Liver (tissue), 9 donors: ENCODE measurements around the gene TLCD4. TPM values are rescaled to one million over a fixed set of nuclear protein-coding genes. Genes with fewer than 3 reads are reported as not detected.
"Not testable (repeated sequence)": the region's sequence is repeated elsewhere in the genome, so short reads cannot be mapped to it uniquely, and the experiment has no call there.

Source experiments
- DNase-seq: peaks from one replicate; pipeline ENCODE4 v3.0.0-alpha.2; 2017; ENCODE audit warnings: low spot score
- H3K27ac ChIP-seq, 2 donors: one replicate each; pipeline ENCODE4 v1.7.0; 2013; ENCODE audit warnings: inconsistent platforms in 2 of 2, low read length in 2 of 2, control low read depth in 1 of 2, low read depth in 1 of 2, mild to moderate bottlenecking in 1 of 2
- H3K27me3 ChIP-seq, 4 donors: one replicate each; pipeline versions ENCODE4 v1.6.1 to v1.7.0; 2013; ENCODE audit warnings: low read length in 3 of 4, inconsistent platforms in 1 of 4, mild to moderate bottlenecking in 1 of 4, moderate library complexity in 1 of 4; ENCODE audit not compliant: control insufficient read depth in 4 of 4, insufficient read depth in 4 of 4
- H3K36me3 ChIP-seq, 4 donors: one replicate each; pipeline versions ENCODE4 v1.6.1 to v1.7.0; 2013; ENCODE audit warnings: low read length in 3 of 4, mild to moderate bottlenecking in 3 of 4, low read depth in 1 of 4, moderate library complexity in 1 of 4; ENCODE audit not compliant: control insufficient read depth in 4 of 4, insufficient read depth in 3 of 4
- H3K4me1 ChIP-seq, 4 donors: one replicate each; pipeline versions ENCODE4 v1.6.1 to v1.7.0; 2013; ENCODE audit warnings: low read length in 3 of 4, mild to moderate bottlenecking in 3 of 4, moderate library complexity in 1 of 4; ENCODE audit not compliant: control insufficient read depth in 4 of 4, insufficient read depth in 4 of 4
- H3K4me3 ChIP-seq, 3 donors: one replicate each; pipeline versions ENCODE4 v1.6.1 to v1.7.0; 2013; ENCODE audit warnings: low read length in 3 of 3, control low read depth in 1 of 3, low read depth in 1 of 3, mild to moderate bottlenecking in 1 of 3
- H3K9ac ChIP-seq, 2 donors: one replicate each; pipeline ENCODE4 v1.7.0; 2013; ENCODE audit warnings: low read length in 2 of 2, mild to moderate bottlenecking in 2 of 2, moderate library complexity in 2 of 2, control low read depth in 1 of 2, low read depth in 1 of 2
- H3K9me3 ChIP-seq, 4 donors: one replicate each; pipeline versions ENCODE4 v1.6.1 to v1.7.0; 2013; ENCODE audit warnings: low read length in 3 of 4; ENCODE audit not compliant: control insufficient read depth in 4 of 4
- ATF3 ChIP-seq: IDR thresholded peaks from 2 replicates; pipeline ENCODE4 v1.6.1; 2016; ENCODE audit warnings: antibody characterized with exemption
- CTCF ChIP-seq: fragments of 150-350 bp; IDR thresholded peaks from 2 replicates; pipeline ENCODE4 v1.5.1; 2017; ENCODE audit warnings: improper control_type of control experiment, low read depth, low read length; ENCODE audit not compliant: missing input control
- EGR1 ChIP-seq, 2 donors: IDR thresholded peaks; 2 replicates each; pipeline ENCODE4 v1.6.1; 2016 to 2018; ENCODE audit warnings: antibody characterized with exemption in 2 of 2, low read depth in 2 of 2
- FOXA1 ChIP-seq: IDR thresholded peaks from 2 replicates; pipeline ENCODE4 v1.6.1; 2016; ENCODE audit warnings: antibody characterized with exemption
- HNF4A ChIP-seq, 2 donors: conservative IDR thresholded peaks; 2 replicates each; pipeline ENCODE4 v1.6.1; 2016; ENCODE audit warnings: antibody characterized with exemption in 2 of 2, mild to moderate bottlenecking in 2 of 2
- HNF4G ChIP-seq: IDR thresholded peaks from 2 replicates; pipeline ENCODE4 v1.6.1; 2016; ENCODE audit warnings: antibody characterized with exemption
- JUND ChIP-seq, 2 donors: IDR thresholded peaks; 2 replicates each; pipeline ENCODE4 v1.6.1; 2016; ENCODE audit warnings: antibody characterized with exemption in 2 of 2
- NR2F2 ChIP-seq: IDR thresholded peaks from 2 replicates; pipeline ENCODE4 v1.6.1; 2016; ENCODE audit warnings: antibody characterized with exemption
- RAD21 ChIP-seq, 2 donors: IDR thresholded peaks; 2 replicates each; pipeline ENCODE4 v1.6.1; 2016; ENCODE audit warnings: antibody characterized with exemption in 2 of 2, mild to moderate bottlenecking in 2 of 2
- RXRA ChIP-seq, 2 donors: IDR thresholded peaks; 2 replicates each; pipeline ENCODE4 v1.6.1; 2017 to 2018; ENCODE audit warnings: antibody characterized with exemption in 2 of 2, mild to moderate bottlenecking in 1 of 2
- SP1 ChIP-seq: IDR thresholded peaks from 2 replicates; pipeline ENCODE4 v1.6.1; 2018; ENCODE audit warnings: antibody characterized with exemption, mild to moderate bottlenecking
- TAF1 ChIP-seq: conservative IDR thresholded peaks from 2 replicates; pipeline ENCODE4 v1.6.1; 2016; ENCODE audit warnings: antibody characterized with exemption, mild to moderate bottlenecking
- YY1 ChIP-seq: IDR thresholded peaks from 2 replicates; pipeline ENCODE4 v1.6.1; 2016; ENCODE audit warnings: antibody characterized with exemption, mild to moderate bottlenecking
- WGBS: extraction: QIAGEN DNeasy Blood & Tissue Kit; methylation state at CpG from one replicate; pipeline ENCODE4 v1.1.7; 2013; 5-methylcytosine and 5-hydroxymethylcytosine counted together
- polyA plus RNA-seq, 2 donors: library from polyadenylated mRNA; stranded (reverse) in 1 of 2; unstranded in 1 of 2; fragments of 200-250 nt in 1 of 2; fragments of >200 nt in 1 of 2; fragmentation: Nextera tagmentation in 1 of 2; extraction: Ambion mirVana in 1 of 2; gene quantifications; one replicate each; pipeline versions ENCODE4 v1.2.1 to v1.2.3, GENCODE V29; 2013 to 2015
- total RNA-seq, 2 donors: library from RNA; depleted of rRNA; stranded (reverse); fragments of >200 nt; gene quantifications; one replicate each; pipeline ENCODE4 v1.2.3, GENCODE V29; 2014
- TF ChIP-seq, protein P1 (sequence below): IDR thresholded peaks from 2 replicates; pipeline ENCODE4 v1.6.1; 2016; ENCODE audit warnings: antibody characterized with exemption
- donor health status: healthy.
- donor health status: healthy.
- donor health status: healthy.
- donor health status: healthy.
- donor health status: healthy.

TLCD4 gene
- total and polyA plus RNA-seq, 4 donors: 24.9 to 131 (median 85.6) TPM

DNA sequence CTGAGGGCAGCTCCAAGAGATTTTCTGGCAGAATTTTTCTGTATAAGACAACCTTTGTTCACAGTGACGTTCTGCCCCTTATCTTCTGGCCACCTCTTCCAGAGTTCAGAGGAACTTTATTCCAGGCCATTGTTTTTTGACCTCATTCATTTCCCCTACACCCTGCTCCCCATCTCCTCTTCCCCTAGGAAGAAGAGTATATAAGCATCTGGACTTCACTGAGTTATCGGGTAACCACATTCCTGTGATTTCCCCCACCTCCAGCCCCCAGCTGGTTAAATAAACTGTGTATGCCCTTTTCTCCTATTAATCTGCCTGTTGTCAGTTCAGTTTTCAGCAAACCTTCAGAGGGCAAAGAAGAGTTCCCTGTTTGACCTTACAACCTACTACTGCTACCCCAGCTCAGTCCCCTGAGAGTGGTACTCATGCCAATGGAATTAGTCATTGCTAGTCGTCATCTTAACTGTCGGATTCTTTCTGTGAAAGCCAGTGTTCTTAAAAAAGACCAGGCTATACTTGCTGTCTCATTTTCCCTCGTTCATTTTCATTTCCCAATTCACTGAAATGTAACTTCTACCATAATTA is 30.1 kb upstream of the TLCD4 start (continued):
- TF ChIP-seq, protein P1, sequence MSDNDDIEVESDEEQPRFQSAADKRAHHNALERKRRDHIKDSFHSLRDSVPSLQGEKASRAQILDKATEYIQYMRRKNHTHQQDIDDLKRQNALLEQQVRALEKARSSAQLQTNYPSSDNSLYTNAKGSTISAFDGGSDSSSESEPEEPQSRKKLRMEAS: peak; percentile 20
- TF ChIP-seq RAD21 (IDR thresholded peaks at IDR 0.05) (peak in 1 of 2 donors; percentile 23), YY1 (peak; percentile 28), HNF4A (conservative IDR thresholded peaks at IDR 0.05) (peak; percentile 32 to 65), FOXA1 (no peak), EGR1 (IDR thresholded peaks at IDR 0.05; ENCODE audit: low read depth in 2 of 2) (no peak)

DNA sequence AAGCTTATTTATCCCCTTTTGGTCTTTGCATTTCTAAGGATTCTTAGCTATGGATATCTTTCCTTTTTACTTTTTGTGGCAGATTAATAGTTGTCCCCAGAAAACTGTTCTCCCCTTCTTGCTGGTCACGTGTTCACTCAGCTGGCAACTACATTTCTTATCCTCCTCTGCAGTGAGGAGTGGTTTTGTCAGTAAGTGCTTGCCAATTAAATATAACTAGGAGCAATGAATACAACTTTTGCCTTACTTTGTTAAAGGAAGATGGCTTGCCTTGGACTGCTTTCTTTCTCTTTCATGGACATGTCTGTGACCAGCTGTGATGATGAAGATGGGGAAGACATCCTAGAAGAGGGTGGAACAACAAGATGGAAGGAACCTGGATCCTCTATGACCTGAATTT is 28.9 kb upstream of the TLCD4 start:
- H3K4me1 ChIP-seq: peaks cover 0 to 6% (median 4%) of the 10 kb centered on the region in 4 donors
- no peaks in the 10 kb centered on the region for H3K9me3 ChIP-seq
- H3K9ac ChIP-seq: no peak overlapping the region
- no peak for DNase-seq
- no peak overlapping the region for H3K27ac ChIP-seq
- 95% methylated on average over 1 of the region's 1 CpG for WGBS
- TF ChIP-seq RXRA (IDR thresholded peaks at IDR 0.05) (no peak), FOXA1 (no peak), RAD21 (IDR thresholded peaks at IDR 0.05) (no peak), CTCF (no peak), YY1 (no peak), HNF4G (no peak), TAF1 (no peak)
- TF ChIP-seq, protein P1: no peak
- H3K36me3 ChIP-seq: no peaks in the 10 kb centered on the region
- no peak overlapping the region for H3K4me3 ChIP-seq
- no peaks in the 10 kb centered on the region for H3K27me3 ChIP-seq

GRCh38 chr1:95089650-95090287 is 27.4 kb upstream of the TLCD4 start:
- 95% methylated on average over 6 of the region's 6 CpGs for WGBS
- H3K9ac ChIP-seq: no peak overlapping the region

DNA sequence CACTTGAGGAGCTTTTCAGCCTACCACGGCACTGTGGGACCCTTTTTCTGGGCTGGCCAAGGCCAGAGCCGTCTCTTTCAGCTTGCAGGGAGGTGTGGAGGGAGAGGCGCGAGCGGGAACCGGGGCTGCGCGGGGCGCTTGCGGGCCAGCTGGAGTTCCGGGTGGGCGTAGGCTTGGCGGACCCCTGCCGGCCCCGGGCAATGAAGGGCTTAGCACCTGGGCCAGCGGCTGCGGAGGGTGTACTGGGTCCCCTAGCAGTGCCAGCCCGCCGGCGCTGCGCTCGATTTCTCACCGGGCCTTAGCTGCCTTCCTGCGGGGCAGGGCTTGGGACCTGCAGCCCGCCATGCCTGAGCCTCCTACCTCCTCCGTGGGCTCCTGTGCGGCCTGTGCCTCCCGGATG is 25.9 kb upstream of the TLCD4 start:
- H3K27ac ChIP-seq, DNase-seq, H3K27me3 ChIP-seq, H3K9ac ChIP-seq, H3K36me3 ChIP-seq, H3K4me3 ChIP-seq, H3K9me3 ChIP-seq: not testable (repeated sequence)
- peaks cover 0 to 12% (median 8%) of the 10 kb centered on the region in 4 donors for H3K4me1 ChIP-seq
- 88% methylated on average over 27 of the region's 28 CpGs for WGBS

More at GRCh38 chr1:95089650-95090287, 27.4 kb upstream of the TLCD4 start:
- no peaks in the 10 kb centered on the region for H3K9me3 ChIP-seq
- DNase-seq: no peak
- H3K27ac ChIP-seq: no peak overlapping the region
- H3K4me1 ChIP-seq: peaks cover 0 to 6% (median 3%) of the 10 kb centered on the region in 4 donors
- no peaks in the 10 kb centered on the region for H3K27me3 ChIP-seq
- H3K4me3 ChIP-seq: no peak overlapping the region
- no peaks in the 10 kb centered on the region for H3K36me3 ChIP-seq
- no peak for TF ChIP-seq ATF3
- TF ChIP-seq NR2F2: no peak
- TF ChIP-seq JUND (IDR thresholded peaks at IDR 0.05): no peak
- TF ChIP-seq TAF1: no peak
- no peak for TF ChIP-seq FOXA1
- no peak for TF ChIP-seq SP1

- H3K27me3 ChIP-seq, H3K9me3 ChIP-seq, H3K9ac ChIP-seq, H3K27ac ChIP-seq, H3K4me3 ChIP-seq, H3K36me3 ChIP-seq, DNase-seq: not testable (repeated sequence)
- peaks cover 0 to 12% (median 10%) of the 10 kb centered on the region in 4 donors for H3K4me1 ChIP-seq
Observed at GRCh38 chr1:95092891-95093290, 24.3 kb upstream of the TLCD4 start.
